Measurements from ENCODE around the gene RAB8B. TPM values are rescaled to one million over a fixed set of nuclear protein-coding genes. Genes with fewer than 3 reads are reported as not detected.

RAB8B gene
- polyA plus RNA-seq, 3 donors = 22.0 to 77.3 (median 58.9) TPM

DNA sequence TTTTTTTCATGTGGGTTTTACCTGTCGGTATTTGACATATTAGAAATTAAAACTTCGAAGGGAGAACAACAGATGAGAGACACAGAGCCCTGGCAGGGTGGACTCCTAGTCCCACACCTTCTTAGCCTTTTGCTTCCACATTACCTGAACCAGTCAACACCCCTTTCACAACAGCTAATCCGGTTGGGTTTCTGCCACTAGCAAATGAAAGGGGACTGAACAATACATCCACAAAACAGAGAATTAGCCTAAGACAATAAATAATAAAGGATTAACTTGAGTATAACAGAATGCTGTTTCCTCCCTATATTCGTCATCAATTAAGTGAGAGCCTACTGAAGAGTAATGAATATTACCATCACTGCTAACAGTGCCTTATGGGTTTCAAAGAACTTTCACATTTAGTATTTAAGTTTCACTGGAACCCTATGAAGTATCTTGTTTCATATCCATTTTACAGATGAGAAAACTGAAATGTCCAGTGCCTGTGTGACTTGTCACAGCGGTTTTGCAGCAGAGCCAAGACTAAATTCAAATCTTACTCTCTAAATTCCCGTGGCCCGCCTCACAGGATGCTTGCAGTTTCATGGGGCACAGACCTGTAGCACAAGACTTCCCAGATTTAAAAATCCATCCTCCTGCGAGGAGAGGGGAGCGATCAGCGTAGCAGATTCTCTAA lies 1.0 kb upstream of the RAB8B start:
- H3K9ac ChIP-seq (ENCODE audit: insufficient read depth, low read length, poor library complexity, severe bottlenecking) = peak overlapping the region; percentile 89

More for the DNA sequence above, 1.0 kb upstream of the RAB8B start:
- DNase-seq = no peak
- Mint-ChIP-seq H3K27me3 (ENCODE audit: low read depth in 3 of 3) (peaks cover 0 to 3% (median 2%) of the 10 kb centered on the region in 3 donors), H3K27ac (peak overlapping the region; percentile 85 to 95 (median 90)), H3K36me3 (peaks cover 7 to 8% of the 10 kb centered on the region in 2 donors), H3K4me3 (peak overlapping the region; percentile 96 to 100), H3K4me1 (peaks cover 39% of the 10 kb centered on the region), H3K9me3 (peaks cover 0 to 2% (median 0%) of the 10 kb centered on the region in 7 donors)
- Histone ChIP-seq H3K36me3 (replicated peaks in 1 of 2; ENCODE audit: control insufficient read depth in 1 of 2, insufficient read depth in 2 of 2, low read length in 2 of 2) (no peaks in the 10 kb centered on the region), H3K4me2 (replicated peaks; ENCODE audit: extremely low read depth, low read length, poor library complexity, severe bottlenecking) (peak overlapping the region; percentile 98), H3K27me3 (ENCODE audit: control insufficient read depth in 2 of 2, insufficient read depth in 2 of 2, low read length in 2 of 2) (no peaks in the 10 kb centered on the region), H3K27ac (ENCODE audit: low read depth in 1 of 2, low read length in 2 of 2) (peak overlapping the region in 1 of 2 donors; percentile 30), H3K9me3 (replicated peaks in 1 of 2; ENCODE audit: control insufficient read depth in 1 of 2, insufficient read depth in 1 of 2, low read length in 2 of 2) (no peaks in the 10 kb centered on the region), H3K4me1 (ENCODE audit: control insufficient read depth in 1 of 2, insufficient read depth in 2 of 2, low read length in 2 of 2) (peaks cover 36 to 41% of the 10 kb centered on the region in 2 donors), H2AFZ (ENCODE audit: insufficient read depth, low read depth, low read length, poor library complexity, severe bottlenecking) (peak overlapping the region; percentile 86), H3K4me3 (replicated peaks in 1 of 3; ENCODE audit: low read depth in 2 of 3, low read length in 3 of 3) (peak overlapping the region; percentile 66 to 96 (median 81)), H4K20me1 (ENCODE audit: insufficient read depth, low read length) (peaks cover 29% of the 10 kb centered on the region), H3K79me2 (ENCODE audit: insufficient read depth, low read length) (peaks cover 41% of the 10 kb centered on the region)
- TF ChIP-seq, protein P1, sequence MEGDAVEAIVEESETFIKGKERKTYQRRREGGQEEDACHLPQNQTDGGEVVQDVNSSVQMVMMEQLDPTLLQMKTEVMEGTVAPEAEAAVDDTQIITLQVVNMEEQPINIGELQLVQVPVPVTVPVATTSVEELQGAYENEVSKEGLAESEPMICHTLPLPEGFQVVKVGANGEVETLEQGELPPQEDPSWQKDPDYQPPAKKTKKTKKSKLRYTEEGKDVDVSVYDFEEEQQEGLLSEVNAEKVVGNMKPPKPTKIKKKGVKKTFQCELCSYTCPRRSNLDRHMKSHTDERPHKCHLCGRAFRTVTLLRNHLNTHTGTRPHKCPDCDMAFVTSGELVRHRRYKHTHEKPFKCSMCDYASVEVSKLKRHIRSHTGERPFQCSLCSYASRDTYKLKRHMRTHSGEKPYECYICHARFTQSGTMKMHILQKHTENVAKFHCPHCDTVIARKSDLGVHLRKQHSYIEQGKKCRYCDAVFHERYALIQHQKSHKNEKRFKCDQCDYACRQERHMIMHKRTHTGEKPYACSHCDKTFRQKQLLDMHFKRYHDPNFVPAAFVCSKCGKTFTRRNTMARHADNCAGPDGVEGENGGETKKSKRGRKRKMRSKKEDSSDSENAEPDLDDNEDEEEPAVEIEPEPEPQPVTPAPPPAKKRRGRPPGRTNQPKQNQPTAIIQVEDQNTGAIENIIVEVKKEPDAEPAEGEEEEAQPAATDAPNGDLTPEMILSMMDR (IDR thresholded peaks at IDR 0.05) = no peak
- WGBS (ENCODE audit: insufficient coverage) = 36% methylated on average over 3 of the region's 10 CpGs
- intact Hi-C loops (cut with micrococcal nuclease) = loop anchor here in 1 of 2 donors (5.0 to 10.0 kb wide), 2 partner anchors 51 to 144 kb away; partner anchors contain the start of gene TPM1
